ENCODE results near the gene AHCYL2. TPM values are rescaled to one million over a fixed set of nuclear protein-coding genes. Genes with fewer than 3 reads are reported as not detected.

The AHCYL2 gene
- total RNA-seq, result 14.3 and 14.7 TPM in 2 replicates

GRCh38 chr7:129224251-129225205, at the start of gene AHCYL2:
AHCYL2 (plus strand) TSS chr7:129225030.

GRCh38 chr7:129188372-129188891, 36.4 kb upstream of the AHCYL2 start, which contains the start of gene SMO:
SMO (plus strand) TSS chr7:129188633; CDS start chr7:129189152, 519 bp downstream.

GRCh38 chr7:129433847-129434674, 209.2 kb downstream of the AHCYL2 start, which contains the start of gene STRIP2:
STRIP2 (plus strand) TSS chr7:129434432; CDS start chr7:129434473, 41 bp downstream.

Other genes with a start within 250 kb of the AHCYL2 start
- gene TNPO3, start 169.9 kb upstream of the AHCYL2 start, total RNA-seq, result 76.0 and 77.8 TPM in 2 replicates
- gene TSPAN33, start 80.3 kb upstream of the AHCYL2 start, total RNA-seq, result 0.09 and 1.2 TPM in 2 replicates
- 20.0 and 28.8 TPM in 2 replicates for gene SMO, start 36.4 kb upstream of the AHCYL2 start, total RNA-seq
- 3.3 and 9.8 TPM in 2 replicates for gene STRIP2, start 209.4 kb downstream of the AHCYL2 start, total RNA-seq